KMS-11 (cell line): Measurements from ENCODE around the gene TUFM.
"Not testable (repeated sequence)": the region's sequence is repeated elsewhere in the genome, so short reads cannot be mapped to it uniquely, and the experiment has no call there.

ENCODE experiments used
- H2AFZ ChIP-seq: fragments of 200-600 bp; sonication (generic); 2 replicates; pipeline ENCODE4 v1.6.1; 2016; ENCODE audit warnings: antibody characterized with exemption, mixed run types, low read depth
- H3K27ac ChIP-seq: fragments of 200-600 bp; sonication (generic); 2 replicates; pipeline ENCODE4 v1.6.1; 2016; ENCODE audit warnings: mild to moderate bottlenecking, mixed run types
- H3K27me3 ChIP-seq: fragments of 200-600 bp; sonication (generic); 2 replicates; pipeline ENCODE4 v1.6.1; 2017; ENCODE audit warnings: mild to moderate bottlenecking, low read depth, mixed run types, moderate library complexity; ENCODE audit not compliant: insufficient read depth
- H3K36me3 ChIP-seq: fragments of 200-600 bp; sonication (generic); 2 replicates; pipeline ENCODE4 v1.6.1; 2017; ENCODE audit warnings: mild to moderate bottlenecking, mixed run types; ENCODE audit not compliant: insufficient read depth
- H3K4me1 ChIP-seq: fragments of 200-600 bp; sonication (generic); 2 replicates; pipeline ENCODE4 v1.6.1; 2016; ENCODE audit warnings: mild to moderate bottlenecking, low read depth, mixed run types; ENCODE audit not compliant: poor library complexity, severe bottlenecking
- H3K4me2 ChIP-seq: fragments of 200-600 bp; sonication (generic); 2 replicates; pipeline ENCODE4 v1.7.0; 2016; ENCODE audit warnings: mild to moderate bottlenecking, mixed run types
- H3K4me3 ChIP-seq: fragments of 200-600 bp; sonication (generic); IDR thresholded peaks from 2 replicates; pipeline ENCODE4 v1.6.1; 2017; ENCODE audit warnings: low read depth, low read length, mixed read lengths; ENCODE audit not compliant: insufficient read depth
- H3K79me2 ChIP-seq: fragments of 200-600 bp; sonication (generic); 2 replicates; pipeline ENCODE4 v1.6.1; 2016; ENCODE audit warnings: low read depth, mixed run types; ENCODE audit not compliant: insufficient read depth
- H3K9ac ChIP-seq: fragments of 200-600 bp; sonication (generic); 2 replicates; pipeline ENCODE4 v1.6.1; 2016; ENCODE audit warnings: mild to moderate bottlenecking, mixed run types
- H4K20me1 ChIP-seq: fragments of 200-600 bp; sonication (generic); 2 replicates; pipeline ENCODE4 v1.6.1; 2016; ENCODE audit warnings: mild to moderate bottlenecking, mixed run types; ENCODE audit not compliant: insufficient read depth
- TF ChIP-seq, protein P1 (sequence below): fragments of 200-600 bp; sonication (generic); conservative IDR thresholded peaks from 2 replicates; pipeline ENCODE4 v1.6.1; 2017; ENCODE audit warnings: low read depth, mild to moderate bottlenecking, antibody characterized with exemption, low read length, moderate library complexity, mixed read lengths

The TUFM gene

DNA sequence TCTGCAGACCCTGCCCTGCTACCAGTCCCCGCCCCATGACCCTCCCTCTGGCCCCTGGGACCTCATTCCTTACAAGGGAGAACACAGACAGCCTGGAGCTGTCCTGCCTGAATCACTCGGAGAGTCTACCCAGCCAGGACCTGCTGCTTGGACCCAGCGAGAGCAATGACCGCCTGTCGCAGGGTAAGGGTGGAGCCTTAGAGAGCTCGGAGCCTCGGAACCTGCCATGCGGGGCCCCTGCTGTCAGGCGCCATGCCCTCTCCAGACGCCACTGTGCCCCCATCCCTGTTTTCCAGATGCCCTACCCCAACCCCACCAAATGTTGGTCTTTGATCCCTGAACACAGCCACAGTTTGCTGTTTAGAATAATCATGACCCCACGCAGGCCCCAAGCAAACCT is 23.1 kb upstream of the TUFM start:
- Histone ChIP-seq H3K79me2 (peaks cover 12% of the 10 kb centered on the region), H3K4me3 (no peak overlapping the region), H4K20me1 (no peaks in the 10 kb centered on the region), H3K36me3 (peaks cover 3% of the 10 kb centered on the region; the same call in 1 of the 2 replicates), H3K27me3 (no peaks in the 10 kb centered on the region), H3K9ac (no peak overlapping the region), H3K4me1 (peaks cover 9% of the 10 kb centered on the region), H3K27ac (no peak overlapping the region), H2AFZ (no peak overlapping the region), H3K4me2 (no peak overlapping the region)
- TF ChIP-seq, protein P1, sequence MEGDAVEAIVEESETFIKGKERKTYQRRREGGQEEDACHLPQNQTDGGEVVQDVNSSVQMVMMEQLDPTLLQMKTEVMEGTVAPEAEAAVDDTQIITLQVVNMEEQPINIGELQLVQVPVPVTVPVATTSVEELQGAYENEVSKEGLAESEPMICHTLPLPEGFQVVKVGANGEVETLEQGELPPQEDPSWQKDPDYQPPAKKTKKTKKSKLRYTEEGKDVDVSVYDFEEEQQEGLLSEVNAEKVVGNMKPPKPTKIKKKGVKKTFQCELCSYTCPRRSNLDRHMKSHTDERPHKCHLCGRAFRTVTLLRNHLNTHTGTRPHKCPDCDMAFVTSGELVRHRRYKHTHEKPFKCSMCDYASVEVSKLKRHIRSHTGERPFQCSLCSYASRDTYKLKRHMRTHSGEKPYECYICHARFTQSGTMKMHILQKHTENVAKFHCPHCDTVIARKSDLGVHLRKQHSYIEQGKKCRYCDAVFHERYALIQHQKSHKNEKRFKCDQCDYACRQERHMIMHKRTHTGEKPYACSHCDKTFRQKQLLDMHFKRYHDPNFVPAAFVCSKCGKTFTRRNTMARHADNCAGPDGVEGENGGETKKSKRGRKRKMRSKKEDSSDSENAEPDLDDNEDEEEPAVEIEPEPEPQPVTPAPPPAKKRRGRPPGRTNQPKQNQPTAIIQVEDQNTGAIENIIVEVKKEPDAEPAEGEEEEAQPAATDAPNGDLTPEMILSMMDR, result no peak

DNA sequence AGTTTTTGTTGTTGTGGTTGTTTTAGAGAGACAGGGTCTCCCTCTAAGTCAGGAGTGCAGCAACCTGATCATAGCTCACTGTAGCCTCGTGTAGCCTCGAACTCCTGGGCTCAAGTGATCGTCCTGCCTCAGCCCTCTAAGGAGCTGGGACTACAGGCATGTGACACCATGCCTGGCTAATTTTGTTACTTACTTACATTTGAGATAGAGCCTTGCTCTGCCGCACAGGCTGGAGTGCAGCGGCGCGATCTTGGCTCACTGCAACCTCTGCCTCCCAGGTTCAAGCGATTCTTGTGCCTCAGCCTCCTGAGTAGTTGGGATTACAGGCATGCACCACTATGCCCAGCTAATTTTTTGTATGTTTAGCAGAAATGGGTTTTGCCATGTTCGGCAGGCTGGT is 21.5 kb upstream of the TUFM start:
- peaks cover 17% of the 10 kb centered on the region for H3K79me2 ChIP-seq
- H3K27me3 ChIP-seq, H2AFZ ChIP-seq, H3K9ac ChIP-seq, H3K27ac ChIP-seq, H4K20me1 ChIP-seq, H3K4me3 ChIP-seq, H3K36me3 ChIP-seq, H3K4me2 ChIP-seq: not testable (repeated sequence)
- peaks cover 12% of the 10 kb centered on the region for H3K4me1 ChIP-seq

DNA sequence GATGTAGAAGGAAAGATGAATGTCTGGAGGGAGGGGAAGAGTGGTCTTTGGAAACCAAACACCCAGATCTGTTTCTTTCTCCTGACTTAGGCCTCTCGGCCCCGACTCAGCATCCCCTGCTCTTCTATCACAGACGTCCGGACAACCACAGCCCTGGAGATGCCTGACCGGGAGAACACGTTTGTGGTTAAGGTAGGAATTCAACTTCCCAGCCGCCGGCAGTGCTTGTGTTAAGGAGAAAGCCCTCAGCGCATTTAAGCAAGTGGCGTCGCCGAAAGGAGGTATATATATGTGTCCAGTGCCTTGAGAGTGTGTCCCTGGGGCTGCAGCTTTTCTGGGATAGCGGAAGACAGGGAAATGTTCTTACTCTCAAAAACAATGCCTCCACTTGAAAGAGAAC is 21.1 kb upstream of the TUFM start:
- Histone ChIP-seq H4K20me1 (no peaks in the 10 kb centered on the region), H3K4me1 (peaks cover 16% of the 10 kb centered on the region), H3K4me2 (no peak overlapping the region), H3K4me3 (no peak overlapping the region), H3K27me3 (no peaks in the 10 kb centered on the region), H3K9ac (no peak overlapping the region), H2AFZ (no peak overlapping the region), H3K36me3 (0 out of 2 replicates have a peak, but pooled peaks cover 3% of the 10 kb centered on the region), H3K79me2 (peaks cover 21% of the 10 kb centered on the region), H3K27ac (no peak overlapping the region)
- TF ChIP-seq, protein P1, result no peak

DNA sequence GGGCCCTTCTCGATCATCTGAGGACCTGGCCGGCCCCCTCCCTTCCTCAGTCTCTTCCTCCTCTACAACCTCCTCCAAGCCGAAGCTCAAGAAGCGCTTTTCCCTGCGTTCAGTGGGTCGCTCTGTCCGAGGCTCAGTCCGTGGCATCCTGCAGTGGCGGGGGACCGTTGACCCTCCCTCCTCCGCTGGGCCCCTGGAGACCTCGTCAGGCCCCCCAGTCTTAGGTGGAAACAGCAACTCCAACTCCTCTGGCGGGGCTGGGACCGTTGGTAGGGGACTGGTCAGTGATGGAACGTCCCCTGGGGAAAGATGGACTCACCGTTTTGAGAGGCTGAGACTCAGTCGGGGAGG is 20.3 kb upstream of the TUFM start:
- H3K4me2 ChIP-seq, result no peak overlapping the region
- H3K79me2 ChIP-seq, result peaks cover 26% of the 10 kb centered on the region
- no peaks in the 10 kb centered on the region for H4K20me1 ChIP-seq
- no peak overlapping the region for H3K4me3 ChIP-seq
- TF ChIP-seq, protein P1, result no peak
- H3K9ac ChIP-seq, result no peak overlapping the region
- H3K36me3 ChIP-seq, result 0 out of 2 replicates have a peak, but pooled peaks cover 3% of the 10 kb centered on the region
- no peaks in the 10 kb centered on the region for H3K27me3 ChIP-seq
- H3K27ac ChIP-seq, result no peak overlapping the region
- H2AFZ ChIP-seq, result no peak overlapping the region
- peaks cover 20% of the 10 kb centered on the region for H3K4me1 ChIP-seq

DNA sequence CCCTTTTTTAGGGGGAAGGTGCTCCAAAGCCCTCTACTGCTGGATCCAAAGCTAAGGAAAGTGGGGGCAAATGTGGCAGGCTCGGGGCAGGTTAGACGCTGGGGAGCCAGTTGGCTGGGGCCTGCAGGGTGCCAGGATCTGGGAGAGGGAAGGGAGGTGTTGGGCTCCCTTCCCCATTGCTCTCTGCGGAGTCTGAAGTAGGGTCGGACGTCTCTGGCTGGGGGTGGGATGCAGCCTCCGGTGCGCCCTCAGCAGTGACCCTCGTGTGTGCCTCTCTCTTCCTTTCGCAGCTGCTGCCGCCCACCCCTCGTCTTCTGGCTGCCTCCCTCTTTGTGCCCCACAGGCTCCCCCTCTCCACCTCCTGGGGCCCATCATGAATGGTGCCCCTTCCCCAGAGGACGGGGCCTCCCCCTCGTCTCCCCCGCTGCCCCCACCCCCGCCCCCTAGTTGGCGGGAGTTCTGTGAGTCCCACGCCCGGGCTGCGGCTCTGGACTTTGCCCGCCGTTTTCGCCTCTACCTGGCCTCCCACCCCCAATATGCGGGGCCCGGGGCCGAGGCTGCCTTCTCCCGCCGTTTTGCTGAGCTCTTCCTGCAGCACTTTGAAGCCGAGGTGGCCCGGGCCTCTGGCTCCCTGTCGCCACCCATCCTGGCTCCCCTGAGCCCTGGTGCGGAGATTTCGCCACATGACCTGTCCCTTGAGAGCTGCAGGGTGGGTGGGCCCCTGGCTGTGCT is 19.7 kb upstream of the TUFM start:
- no peaks in the 10 kb centered on the region for H3K27me3 ChIP-seq
- TF ChIP-seq, protein P1, result no peak
- no peak overlapping the region for H3K4me3 ChIP-seq
- no peaks in the 10 kb centered on the region for H3K36me3 ChIP-seq
- H3K4me1 ChIP-seq, result peaks cover 20% of the 10 kb centered on the region
- no peak overlapping the region for H3K4me2 ChIP-seq
- no peak overlapping the region for H2AFZ ChIP-seq
- no peak overlapping the region for H3K9ac ChIP-seq
- peaks cover 26% of the 10 kb centered on the region for H3K79me2 ChIP-seq
- H4K20me1 ChIP-seq, result no peaks in the 10 kb centered on the region
- no peak overlapping the region for H3K27ac ChIP-seq
